Right atrium auricular region (tissue), 2 donors: ENCODE results near the gene RLF. TPM values are rescaled to one million over a fixed set of nuclear protein-coding genes. Genes with fewer than 3 reads are reported as not detected.
A peak's percentile ranks its signal among the peaks of the same experiment; 100 is the strongest.

Source experiments
- DNase-seq: peaks from one replicate; pipeline ENCODE4 v3.0.0-alpha.2; 2019; ENCODE audit warnings: low spot score
- H3K27ac ChIP-seq, 2 donors: fragments of 200-600 bp; sonication (generic); 1 replicate in 1 of 2; 2 replicates in 1 of 2; pipeline ENCODE4 v1.5.1; 2016 to 2019
- H3K27me3 ChIP-seq, 2 donors: fragments of 200-600 bp; sonication (generic); one replicate each; pipeline versions ENCODE4 v1.5.1 to v1.6.0; 2017 to 2019
- H3K36me3 ChIP-seq: fragments of 200-600 bp; sonication (generic); one replicate; pipeline ENCODE4 v1.5.1; 2016
- H3K4me1 ChIP-seq, 2 donors: fragments of 200-600 bp; sonication (generic); one replicate each; pipeline versions ENCODE4 v1.5.1 to v1.6.0; 2017 to 2019
- H3K4me3 ChIP-seq, 2 donors: fragments of 200-600 bp; sonication (generic); 1 replicate in 1 of 2; 2 replicates in 1 of 2; pipeline ENCODE4 v1.5.1; 2017 to 2019; ENCODE audit warnings: mild to moderate bottlenecking in 1 of 2, moderate library complexity in 1 of 2
- H3K9me3 ChIP-seq, 2 donors: fragments of 200-600 bp; sonication (generic); one replicate each; pipeline ENCODE4 v1.5.1; 2019
- CTCF ChIP-seq, 2 donors: fragments of 200-600 bp; sonication (generic); IDR thresholded peaks; one replicate each; pipeline ENCODE4 v1.5.1; 2019; ENCODE audit warnings: antibody characterized with exemption in 2 of 2
- total RNA-seq, 2 donors: library from RNA; depleted of rRNA; stranded (reverse); fragments of >200 nt; gene quantifications; one replicate each; pipeline ENCODE4 v1.1.0, GENCODE V29; 2016

Gene RLF
- total RNA-seq, 2 donors from 2014 or later, result 11.4 to 12.6 TPM

GRCh38 chr1:40143891-40144575, 17.2 kb upstream of the RLF start:
- DNase-seq, result peak; percentile 66
- Histone ChIP-seq H3K27me3 (no peaks in the 10 kb centered on the region), H3K4me1 (no peaks in the 10 kb centered on the region), H3K27ac (no peak overlapping the region), H3K4me3 (no peak overlapping the region), H3K9me3 (no peaks in the 10 kb centered on the region), H3K36me3 (no peaks in the 10 kb centered on the region)
- peak; percentile 69 to 81 for TF ChIP-seq CTCF (IDR thresholded peaks at IDR 0.05)

- Histone ChIP-seq H3K4me1 (no peaks in the 10 kb centered on the region), H3K9me3 (no peaks in the 10 kb centered on the region), H3K27me3 (no peaks in the 10 kb centered on the region), H3K4me3 (no peak overlapping the region), H3K36me3 (no peaks in the 10 kb centered on the region), H3K27ac (no peak overlapping the region)
- no peak for TF ChIP-seq CTCF (IDR thresholded peaks at IDR 0.05)
- DNase-seq, result no peak
Observed at GRCh38 chr1:40151457-40152079, 9.6 kb upstream of the RLF start.

- TF ChIP-seq CTCF (IDR thresholded peaks at IDR 0.05), result peak; percentile 58 to 75
- no peaks in the 10 kb centered on the region for H3K27me3 ChIP-seq
- no peak for DNase-seq
Observed at GRCh38 chr1:40153073-40153770, 8.0 kb upstream of the RLF start.

GRCh38 chr1:40155135-40155534, 6.1 kb upstream of the RLF start:
- no peak overlapping the region for H3K27ac ChIP-seq
- no peak for TF ChIP-seq CTCF (IDR thresholded peaks at IDR 0.05)
- H3K4me3 ChIP-seq, result no peak overlapping the region
- H3K9me3 ChIP-seq, result no peaks in the 10 kb centered on the region
- no peaks in the 10 kb centered on the region for H3K4me1 ChIP-seq
- no peak for DNase-seq
- H3K27me3 ChIP-seq, result no peaks in the 10 kb centered on the region
- H3K36me3 ChIP-seq, result no peaks in the 10 kb centered on the region

More at GRCh38 chr1:40153073-40153770, 8.0 kb upstream of the RLF start:
- Histone ChIP-seq H3K27ac (no peak overlapping the region), H3K4me1 (no peaks in the 10 kb centered on the region), H3K4me3 (no peak overlapping the region), H3K9me3 (no peaks in the 10 kb centered on the region), H3K36me3 (no peaks in the 10 kb centered on the region)

- Histone ChIP-seq H3K4me1 (no peaks in the 10 kb centered on the region), H3K27ac (no peak overlapping the region)
- no peak for TF ChIP-seq CTCF (IDR thresholded peaks at IDR 0.05)
Observed at GRCh38 chr1:40155910-40156309, 5.3 kb upstream of the RLF start.

More at GRCh38 chr1:40155910-40156309, 5.3 kb upstream of the RLF start:
- Histone ChIP-seq H3K4me3 (no peak overlapping the region), H3K9me3 (no peaks in the 10 kb centered on the region), H3K27me3 (no peaks in the 10 kb centered on the region), H3K36me3 (no peaks in the 10 kb centered on the region)
- no peak for DNase-seq
